Measurements from ENCODE around the gene TTLL11.

- TF ChIP-seq CTCF (IDR thresholded peaks at IDR 0.05) (no peak), EZH2 (IDR thresholded peaks at IDR 0.05) (no peak), EZH2phosphoT487 (IDR thresholded peaks at IDR 0.05) (no peak)
Observed at GRCh38 chr9:121839726-121840500, 253.2 kb downstream of the TTLL11 start.

Data from neural progenitor cell (in vitro differentiated cells).